ENCODE measurements around the gene DIPK1B. TPM values are rescaled to one million over a fixed set of nuclear protein-coding genes. Genes with fewer than 3 reads are reported as not detected.
"Not testable (repeated sequence)": the region's sequence is repeated elsewhere in the genome, so short reads cannot be mapped to it uniquely, and the experiment has no call there.

DIPK1B gene
- total RNA-seq, 1 experiment from 2014 or later: not detected

GRCh38 chr9:136766410-136767120 is 54.2 kb downstream of the DIPK1B start:
- ChIA-PET POLR2A (interaction anchor here (0.7 to 2.5 kb wide), 3 partner anchors 11 to 877 kb away, joined by 3 to 9 read pairs (median 3); no protein-coding TSS in a partner anchor), CTCF (interaction anchor here (0.6 to 3.6 kb wide), 10 partner anchors 9 to 361 kb away, joined by 3 to 19 read pairs (median 3); partner anchors contain the start of gene LCN8)
- not testable (repeated sequence) for H3K4me1 Mint-ChIP-seq (ENCODE audit: insufficient read depth, unreplicated experiment); H3K9me3 Mint-ChIP-seq (ENCODE audit: unreplicated experiment); H3K36me3 Mint-ChIP-seq (ENCODE audit: insufficient read depth, unreplicated experiment); H3K4me3 Mint-ChIP-seq (ENCODE audit: unreplicated experiment); H3K27ac Mint-ChIP-seq (ENCODE audit: low read depth, unreplicated experiment); BruUV-seq (replicated peaks); H3K27me3 Mint-ChIP-seq (ENCODE audit: insufficient read depth, unreplicated experiment)
- TF ChIP-seq CTCF (IDR thresholded peaks at IDR 0.05; ENCODE audit: unreplicated experiment): peak; percentile 20
- DNase-seq (ENCODE audit: unreplicated experiment): peak; percentile 56
- intact Hi-C loops (cut with micrococcal nuclease): loop anchor here (1.0 kb wide), 1 partner anchor 18 kb away; no protein-coding TSS in a partner anchor

- BruUV-seq (replicated peaks): no TSS peak
- peak; percentile 13 for DNase-seq (ENCODE audit: unreplicated experiment)
- no peak overlapping the region for H3K27ac Mint-ChIP-seq (ENCODE audit: low read depth, unreplicated experiment)
- no peaks in the 10 kb centered on the region for H3K27me3 Mint-ChIP-seq (ENCODE audit: insufficient read depth, unreplicated experiment)
- peaks cover 7% of the 10 kb centered on the region for H3K4me1 Mint-ChIP-seq (ENCODE audit: insufficient read depth, unreplicated experiment)
- ChIA-PET CTCF (interaction anchor here (0.6 to 3.1 kb wide), 5 partner anchors 9 to 295 kb away, joined by 3 to 11 read pairs (median 4); no protein-coding TSS in a partner anchor), POLR2A (no interaction called here)
- no peak overlapping the region for H3K4me3 Mint-ChIP-seq (ENCODE audit: unreplicated experiment)
- H3K36me3 Mint-ChIP-seq (ENCODE audit: insufficient read depth, unreplicated experiment): no peaks in the 10 kb centered on the region
- intact Hi-C loops (cut with micrococcal nuclease): no loop called here
- H3K9me3 Mint-ChIP-seq (ENCODE audit: unreplicated experiment): no peaks in the 10 kb centered on the region
- TF ChIP-seq CTCF (IDR thresholded peaks at IDR 0.05; ENCODE audit: unreplicated experiment): peak; percentile 37
These were observed 57.4 kb downstream of the DIPK1B start for GRCh38 chr9:136769710-136770191.

- no peaks in the 10 kb centered on the region for H3K9me3 Mint-ChIP-seq (ENCODE audit: unreplicated experiment)
- ChIA-PET POLR2A (interaction anchor here (0.6 to 0.7 kb wide), 4 partner anchors 8 to 77 kb away, joined by 3 read pairs; no protein-coding TSS in a partner anchor), CTCF (interaction anchor here (1.2 to 3.1 kb wide), 2 partner anchors 16 to 44 kb away, joined by 5 to 11 read pairs; no protein-coding TSS in a partner anchor)
- intact Hi-C loops (cut with micrococcal nuclease): no loop called here
- BruUV-seq (replicated peaks): no TSS peak
- no peaks in the 10 kb centered on the region for H3K36me3 Mint-ChIP-seq (ENCODE audit: insufficient read depth, unreplicated experiment)
- DNase-seq (ENCODE audit: unreplicated experiment): no peak
- no peak for TF ChIP-seq CTCF (IDR thresholded peaks at IDR 0.05; ENCODE audit: unreplicated experiment)
- H3K4me1 Mint-ChIP-seq (ENCODE audit: insufficient read depth, unreplicated experiment): peaks cover 2% of the 10 kb centered on the region
- H3K27ac Mint-ChIP-seq (ENCODE audit: low read depth, unreplicated experiment): no peak overlapping the region
- no peak overlapping the region for H3K4me3 Mint-ChIP-seq (ENCODE audit: unreplicated experiment)
- peaks cover 5% of the 10 kb centered on the region for H3K27me3 Mint-ChIP-seq (ENCODE audit: insufficient read depth, unreplicated experiment)
These were observed 59.6 kb downstream of the DIPK1B start for GRCh38 chr9:136771907-136772415.

- H3K4me3 Mint-ChIP-seq (ENCODE audit: unreplicated experiment): no peak overlapping the region
- no peaks in the 10 kb centered on the region for H3K9me3 Mint-ChIP-seq (ENCODE audit: unreplicated experiment)
- peaks cover 21% of the 10 kb centered on the region for H3K27me3 Mint-ChIP-seq (ENCODE audit: insufficient read depth, unreplicated experiment)
- intact Hi-C loops (cut with micrococcal nuclease): no loop called here
- no peak overlapping the region for H3K27ac Mint-ChIP-seq (ENCODE audit: low read depth, unreplicated experiment)
- no peak for DNase-seq (ENCODE audit: unreplicated experiment)
- H3K36me3 Mint-ChIP-seq (ENCODE audit: insufficient read depth, unreplicated experiment): no peaks in the 10 kb centered on the region
- no peaks in the 10 kb centered on the region for H3K4me1 Mint-ChIP-seq (ENCODE audit: insufficient read depth, unreplicated experiment)
- TF ChIP-seq CTCF (IDR thresholded peaks at IDR 0.05; ENCODE audit: unreplicated experiment): no peak
- CTCF ChIA-PET: interaction anchor here (1.1 to 1.9 kb wide), 3 partner anchors 9 to 15 kb away, joined by 3 to 9 read pairs (median 3); partner anchors contain the start of genes LCN15 and LCN8
- POLR2A ChIA-PET: no interaction called here
- no TSS peak for BruUV-seq (replicated peaks)
These were observed 61.1 kb downstream of the DIPK1B start for GRCh38 chr9:136773386-136774044.

All from MCF 10A (cell line).